Myocyte (in vitro differentiated cells): ENCODE results near the gene EFNA2. TPM values are rescaled to one million over a fixed set of nuclear protein-coding genes. Genes with fewer than 3 reads are reported as not detected.
"Not testable (repeated sequence)": the region's sequence is repeated elsewhere in the genome, so short reads cannot be mapped to it uniquely, and the experiment has no call there.

ENCODE experiments used
- DNase-seq: peaks from one replicate; pipeline ENCODE4 v3.0.0-alpha.2; 2012; ENCODE audit warnings: low read depth
- polyA plus RNA-seq: library from polyadenylated mRNA; unstranded; fragments of >200 nt; gene quantifications from one replicate; pipeline ENCODE4 v1.2.1, GENCODE V29; 2012; ENCODE audit warnings: missing spikeins
- total RNA-seq: library from RNA; depleted of rRNA; stranded (reverse); fragments of >200 nt; gene quantifications from 2 replicates; pipeline ENCODE4 v1.2.3, GENCODE V29; 2014

The EFNA2 gene
- not detected in 2 replicates for total RNA-seq
- 0.35 TPM for polyA plus RNA-seq

GRCh38 chr19:1285737-1286360 is at the start of gene EFNA2:
TSS of gene EFNA2 (plus strand) at chr19:1285873. CDS start at chr19:1286169, 296 bp downstream.
- DNase-seq, result no peak

GRCh38 chr19:1236576-1236975 is 49.1 kb upstream of the EFNA2 start:
- DNase-seq, result no peak

GRCh38 chr19:1237027-1237659 is 48.5 kb upstream of the EFNA2 start:
- DNase-seq, result no peak

GRCh38 chr19:1237754-1238368 is 47.8 kb upstream of the EFNA2 start, which contains the start of gene CBARP:
TSS of gene CBARP (minus strand) at chr19:1238005. CDS start at chr19:1236100, 1,905 bp downstream.
- DNase-seq, result no peak

- DNase-seq, result no peak
Measured at GRCh38 chr19:1238369-1239303, 47.0 kb upstream of the EFNA2 start.

- DNase-seq, result no peak
Measured at GRCh38 chr19:1239420-1239795, 46.3 kb upstream of the EFNA2 start.

- DNase-seq, result peak; percentile 87
Measured at GRCh38 chr19:1239796-1240737, 45.6 kb upstream of the EFNA2 start.

- no peak for DNase-seq
Measured at GRCh38 chr19:1240925-1241324, 44.7 kb upstream of the EFNA2 start.

GRCh38 chr19:1241417-1242095 is 44.1 kb upstream of the EFNA2 start, which contains the start of gene ATP5F1D:
TSS of gene ATP5F1D (plus strand) at chr19:1241751. CDS start at chr19:1241851, 100 bp downstream.
- DNase-seq, result peak; percentile 94

- peak; percentile 87 for DNase-seq
Measured at GRCh38 chr19:1243768-1244692, 41.6 kb upstream of the EFNA2 start.

GRCh38 chr19:1244693-1245451 is 40.8 kb upstream of the EFNA2 start:
- peak; percentile 87 for DNase-seq

- DNase-seq, result peak; percentile 97
Measured at GRCh38 chr19:1245494-1246264, 40.0 kb upstream of the EFNA2 start.

GRCh38 chr19:1246265-1247087 is 39.2 kb upstream of the EFNA2 start:
- DNase-seq, result not testable (repeated sequence)

GRCh38 chr19:1247748-1248138 is 37.9 kb upstream of the EFNA2 start:
- no peak for DNase-seq

GRCh38 chr19:1248139-1248785 is 37.4 kb upstream of the EFNA2 start, which contains the start of gene MIDN:
TSS of gene MIDN (plus strand) at chr19:1248583. CDS start at chr19:1250297, 1,714 bp downstream.
- DNase-seq, result peak; percentile 96
